HG02759 (cell line): ENCODE data around the gene SNAP23.
A peak's percentile ranks its signal among the peaks of the same experiment; 100 is the strongest.

Source experiments
- ATAC-seq: cut with Tn5 transposase; IDR thresholded peaks from one replicate; pipeline ENCODE4 v1.9.1; 2021; ENCODE audit warnings: mild to moderate bottlenecking, moderate library complexity; ENCODE audit not compliant: unreplicated experiment

Gene SNAP23

GRCh38 chr15:42495361-42496212 is at the start of gene SNAP23:
TSS of gene SNAP23 (plus strand) at chr15:42495634. CDS start at chr15:42511847, 16,213 bp downstream.
- peak; percentile 82 for ATAC-seq

DNA sequence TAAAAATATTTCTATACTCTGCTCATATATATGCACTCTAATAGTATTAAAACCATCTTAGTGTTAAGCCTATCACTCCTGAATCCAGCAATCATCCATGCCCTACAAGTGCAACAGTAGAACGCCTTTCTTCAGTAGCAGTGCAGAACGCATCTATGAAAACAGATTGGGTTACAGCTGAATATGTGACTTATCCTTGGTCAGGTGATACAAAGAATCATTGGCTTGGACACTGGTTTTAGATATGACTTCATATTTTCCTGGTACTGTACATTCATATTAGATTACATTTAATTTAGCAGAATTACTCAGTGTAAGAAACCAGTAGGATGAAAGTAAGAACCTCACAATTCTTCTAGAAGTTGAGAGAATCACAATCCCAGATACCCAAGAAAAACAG is 47.8 kb upstream of the SNAP23 start:
- no peak for ATAC-seq

GRCh38 chr15:42448281-42448680 is 47.2 kb upstream of the SNAP23 start:
- ATAC-seq = no peak

DNA sequence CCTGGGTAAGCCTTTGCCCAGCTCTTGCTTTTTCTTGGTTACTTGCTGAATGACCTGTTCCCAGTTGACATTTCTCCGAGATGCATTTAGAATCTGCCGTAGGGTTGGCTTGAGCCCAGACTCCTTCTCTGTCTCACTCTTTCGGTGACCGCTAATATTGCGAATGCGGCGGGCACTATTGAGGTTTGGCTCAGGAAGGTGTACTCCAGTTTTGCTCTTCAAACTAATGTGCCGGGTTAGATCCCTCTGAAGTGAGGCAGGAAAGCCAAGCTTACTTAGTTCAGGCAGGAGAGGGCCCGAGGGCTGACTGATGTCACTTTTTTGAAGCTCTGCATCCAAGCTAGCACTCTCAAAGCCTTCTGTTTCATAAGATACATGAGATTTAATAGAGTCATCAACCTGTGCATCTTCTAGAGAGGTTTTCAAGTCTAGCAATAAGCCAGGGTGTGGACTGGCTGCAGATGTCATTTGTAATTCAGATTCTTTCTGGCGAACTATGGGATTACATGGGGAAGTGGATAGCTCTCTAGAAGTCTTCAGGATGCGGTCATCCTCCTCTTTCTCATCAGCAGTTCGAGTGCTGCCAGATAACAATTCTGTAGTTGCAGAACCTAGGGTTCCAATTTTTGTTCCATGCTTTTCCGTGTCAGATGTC is 45.5 kb upstream of the SNAP23 start:
- no peak for ATAC-seq

- ATAC-seq = no peak
Observed at GRCh38 chr15:42450425-42450790, 45.0 kb upstream of the SNAP23 start.

- no peak for ATAC-seq
Observed at GRCh38 chr15:42453826-42454225, 41.6 kb upstream of the SNAP23 start.

- ATAC-seq = no peak
Observed at GRCh38 chr15:42456531-42456930, 38.9 kb upstream of the SNAP23 start.

DNA sequence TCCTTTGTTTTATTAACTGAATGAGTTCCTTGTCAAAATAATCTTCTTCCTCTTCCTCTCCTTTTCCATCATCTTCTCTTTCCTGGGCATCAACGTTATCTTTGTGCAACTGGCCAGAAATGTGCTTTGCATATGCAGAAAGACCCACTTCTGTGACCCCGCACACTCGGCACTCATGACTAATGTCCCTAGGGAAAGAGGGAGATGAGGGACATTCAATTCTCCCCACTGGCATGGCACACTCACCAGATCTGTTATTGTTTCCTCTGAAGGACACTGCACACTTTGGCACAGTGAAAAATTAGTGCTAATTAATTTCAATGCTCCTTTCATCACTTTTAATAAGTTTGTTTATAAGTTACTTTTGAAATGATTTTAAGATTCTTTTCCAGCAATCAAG is 38.5 kb upstream of the SNAP23 start:
- ATAC-seq = no peak

DNA sequence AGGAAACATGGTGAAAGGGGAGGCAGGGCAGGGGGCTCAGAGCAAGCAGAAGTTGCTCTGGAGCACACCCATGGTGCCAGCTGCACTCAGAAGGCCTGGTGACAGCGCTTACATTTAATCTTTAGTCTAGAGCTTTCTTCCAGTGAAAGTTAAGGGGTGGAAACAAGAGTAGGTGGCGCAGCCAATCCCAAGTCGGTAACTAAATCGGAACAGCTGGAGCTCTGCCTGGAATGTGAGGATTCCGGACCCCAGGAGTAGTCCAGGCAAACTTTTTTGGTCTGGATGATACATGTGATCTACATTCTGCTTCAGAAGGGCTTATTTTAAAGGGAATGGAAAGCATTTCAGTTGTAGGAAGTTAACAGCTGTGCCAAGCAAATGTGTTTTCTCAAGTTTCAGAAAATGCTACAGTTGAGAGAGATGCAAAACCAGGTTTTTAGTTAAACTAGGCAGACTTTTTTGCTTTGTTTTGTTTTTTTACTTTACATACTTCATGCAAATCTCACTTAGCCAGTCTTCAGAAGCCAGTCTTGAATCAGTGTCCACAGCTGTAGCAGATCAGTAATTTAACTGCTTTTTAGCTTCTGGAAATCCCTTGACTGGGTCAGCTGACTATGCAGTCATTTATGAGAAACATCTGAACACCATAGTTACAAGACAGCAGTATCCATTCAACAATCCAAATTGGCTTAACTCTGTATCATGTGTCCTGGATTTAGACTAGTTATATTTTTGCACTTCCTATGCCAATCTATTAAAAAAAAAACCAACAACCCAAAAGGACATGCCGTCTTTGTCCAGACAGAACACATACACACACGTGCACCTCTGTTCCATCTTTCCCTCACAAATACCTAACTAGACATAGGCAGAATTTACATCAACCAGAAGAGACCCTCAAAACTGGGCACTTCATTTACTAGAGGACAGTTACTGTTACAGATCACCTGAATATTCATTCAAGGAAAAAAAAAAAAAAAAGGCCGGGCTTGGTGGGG is 37.7 kb upstream of the SNAP23 start:
- peak; percentile 85 for ATAC-seq

GRCh38 chr15:42461261-42461660 is 34.2 kb upstream of the SNAP23 start:
- no peak for ATAC-seq

- no peak for ATAC-seq
Observed at GRCh38 chr15:42465520-42466259, 29.7 kb upstream of the SNAP23 start.

- no peak for ATAC-seq
Observed at GRCh38 chr15:42471002-42471401, 24.4 kb upstream of the SNAP23 start.

DNA sequence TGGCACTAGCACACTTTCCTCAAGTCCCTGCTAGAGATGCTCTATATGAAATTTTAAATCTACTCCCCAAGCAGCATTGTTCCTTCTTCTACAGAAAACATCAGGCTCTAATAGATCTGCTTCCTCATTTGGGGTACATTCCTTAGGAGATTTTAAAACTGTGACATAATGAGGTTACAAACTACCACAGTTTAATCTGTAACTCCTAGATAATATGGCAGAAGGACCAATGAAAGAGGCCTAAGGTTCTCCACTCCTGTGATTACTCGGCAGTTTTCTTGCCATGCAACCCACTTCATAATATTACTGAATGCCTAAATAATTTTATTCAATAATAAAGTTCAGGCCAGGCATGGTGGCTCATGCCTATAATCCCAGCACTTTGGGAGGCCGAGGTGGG is 20.6 kb upstream of the SNAP23 start:
- no peak for ATAC-seq

GRCh38 chr15:42482701-42483100 is 12.7 kb upstream of the SNAP23 start:
- ATAC-seq = no peak

DNA sequence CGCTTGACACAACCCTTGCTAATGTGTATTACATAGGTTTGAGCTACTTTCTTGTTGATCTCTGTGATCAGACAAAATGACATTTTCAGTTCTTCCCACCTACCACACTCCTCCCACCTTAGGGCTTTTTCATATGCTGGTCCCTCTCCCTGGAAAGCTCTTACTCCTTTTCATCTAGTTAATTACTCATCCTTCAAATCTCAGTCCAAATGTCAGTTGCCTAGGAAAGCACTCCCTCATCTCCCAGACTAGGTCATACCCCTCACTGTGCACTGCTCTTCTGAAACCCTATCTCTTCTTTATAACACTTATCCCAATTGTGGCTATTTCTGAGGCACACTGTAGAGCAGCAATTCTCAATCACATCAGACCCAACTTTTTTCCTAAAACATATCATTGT is 11.8 kb upstream of the SNAP23 start:
- ATAC-seq = no peak

- no peak for ATAC-seq
Observed at GRCh38 chr15:42490291-42490670, 5.2 kb upstream of the SNAP23 start.

GRCh38 chr15:42490671-42491538 is 4.5 kb upstream of the SNAP23 start, which contains the start of gene ZNF106:
TSS of gene ZNF106 (minus strand) at chr15:42491141. CDS start at chr15:42472289, 18,852 bp downstream.
- ATAC-seq = peak; percentile 64

GRCh38 chr15:42491539-42492225 is 3.8 kb upstream of the SNAP23 start:
- no peak for ATAC-seq

GRCh38 chr15:42493679-42494078 is 1.8 kb upstream of the SNAP23 start:
- ATAC-seq = no peak
